Common myeloid progenitor, CD34-positive (primary cell): ENCODE measurements around the gene PTPRK. TPM values are rescaled to one million over a fixed set of nuclear protein-coding genes. Genes with fewer than 3 reads are reported as not detected.

Experiments
- CTCF ChIA-PET: fragments of 350-600 bp; sonication (Branson Sonifier 250); formaldehyde crosslinking; loops from one replicate; lab custom pipeline; 2021; ENCODE audit warnings: antibody characterized with exemption; lab: Charles Lee
- POLR2A ChIA-PET: fragments of 350-600 bp; sonication (Branson Sonifier 250); formaldehyde crosslinking; loops from one replicate; lab custom pipeline; 2021; ENCODE audit warnings: antibody characterized with exemption; lab: Charles Lee
- DNase-seq, 3 donors: peaks; one replicate each; pipeline versions ENCODE4 v3.0.0 to v3.0.0-alpha.2; 2013
- H3K27ac ChIP-seq, 2 experiments: 1 replicate in 1 of 2; 2 replicates in 1 of 2; pipeline ENCODE4 v1.7.0; 2013; ENCODE audit warnings: inconsistent platforms in 2 of 2, low read length in 2 of 2, mild to moderate bottlenecking in 2 of 2, low read depth in 1 of 2, moderate library complexity in 1 of 2; ENCODE audit not compliant: severe bottlenecking in 2 of 2, insufficient read depth in 1 of 2, poor library complexity in 1 of 2
- H3K27me3 ChIP-seq, 5 experiments: replicated peaks in 2 of 5; 1 replicate in 3 of 5; 2 replicates in 2 of 5; pipeline versions ENCODE4 v1.6.1 to v1.7.0; 2013; ENCODE audit warnings: low read length in 4 of 5, mild to moderate bottlenecking in 2 of 5, moderate library complexity in 2 of 5, inconsistent platforms in 1 of 5; ENCODE audit not compliant: insufficient read depth in 5 of 5, control insufficient read depth in 4 of 5
- H3K36me3 ChIP-seq, 4 experiments: 1 replicate in 2 of 4; 2 replicates in 2 of 4; pipeline versions ENCODE4 v1.6.1 to v1.7.0; 2013; ENCODE audit warnings: low read length in 3 of 4, control low read depth in 1 of 4, mild to moderate bottlenecking in 1 of 4; ENCODE audit not compliant: control insufficient read depth in 4 of 4, insufficient read depth in 4 of 4
- H3K4me1 ChIP-seq, 4 experiments: 1 replicate in 3 of 4; 2 replicates in 1 of 4; pipeline versions ENCODE4 v1.6.1 to v1.7.1; 2013; ENCODE audit warnings: low read length in 3 of 4, mild to moderate bottlenecking in 3 of 4, control low read depth in 1 of 4, inconsistent platforms in 1 of 4, moderate library complexity in 1 of 4; ENCODE audit not compliant: control insufficient read depth in 4 of 4, insufficient read depth in 4 of 4; ENCODE audit errors: control extremely low read depth in 1 of 4
- H3K4me3 ChIP-seq, 7 experiments: 1 replicate in 4 of 7; 2 replicates in 3 of 7; pipeline versions ENCODE4 v1.5.1 to v1.7.0; 2013; ENCODE audit warnings: mild to moderate bottlenecking in 7 of 7, low read length in 6 of 7, moderate library complexity in 6 of 7, inconsistent platforms in 2 of 7, low read depth in 2 of 7, control low read depth in 1 of 7; ENCODE audit not compliant: insufficient read depth in 4 of 7, control insufficient read depth in 1 of 7; ENCODE audit errors: extremely low read depth in 1 of 7
- H3K9me3 ChIP-seq, 5 experiments: 1 replicate in 4 of 5; 2 replicates in 1 of 5; pipeline versions ENCODE4 v1.6.1 to v1.7.1; 2013; ENCODE audit warnings: low read length in 4 of 5, mild to moderate bottlenecking in 2 of 5, inconsistent platforms in 1 of 5, low read depth in 1 of 5, moderate library complexity in 1 of 5; ENCODE audit not compliant: control insufficient read depth in 4 of 5, insufficient read depth in 2 of 5; ENCODE audit errors: control extremely low read depth in 1 of 5
- WGBS: methylation state at CpG from one replicate; pipeline ENCODE4 v1.1.5; 2013; ENCODE audit not compliant: insufficient coverage; 5-methylcytosine and 5-hydroxymethylcytosine counted together
- polyA plus RNA-seq: library from polyadenylated mRNA; unstranded; fragments of 120-200 nt; gene quantifications from one replicate; pipeline ENCODE4 v1.2.1, GENCODE V29; 2013

PTPRK gene
- 0.55 TPM for polyA plus RNA-seq

DNA sequence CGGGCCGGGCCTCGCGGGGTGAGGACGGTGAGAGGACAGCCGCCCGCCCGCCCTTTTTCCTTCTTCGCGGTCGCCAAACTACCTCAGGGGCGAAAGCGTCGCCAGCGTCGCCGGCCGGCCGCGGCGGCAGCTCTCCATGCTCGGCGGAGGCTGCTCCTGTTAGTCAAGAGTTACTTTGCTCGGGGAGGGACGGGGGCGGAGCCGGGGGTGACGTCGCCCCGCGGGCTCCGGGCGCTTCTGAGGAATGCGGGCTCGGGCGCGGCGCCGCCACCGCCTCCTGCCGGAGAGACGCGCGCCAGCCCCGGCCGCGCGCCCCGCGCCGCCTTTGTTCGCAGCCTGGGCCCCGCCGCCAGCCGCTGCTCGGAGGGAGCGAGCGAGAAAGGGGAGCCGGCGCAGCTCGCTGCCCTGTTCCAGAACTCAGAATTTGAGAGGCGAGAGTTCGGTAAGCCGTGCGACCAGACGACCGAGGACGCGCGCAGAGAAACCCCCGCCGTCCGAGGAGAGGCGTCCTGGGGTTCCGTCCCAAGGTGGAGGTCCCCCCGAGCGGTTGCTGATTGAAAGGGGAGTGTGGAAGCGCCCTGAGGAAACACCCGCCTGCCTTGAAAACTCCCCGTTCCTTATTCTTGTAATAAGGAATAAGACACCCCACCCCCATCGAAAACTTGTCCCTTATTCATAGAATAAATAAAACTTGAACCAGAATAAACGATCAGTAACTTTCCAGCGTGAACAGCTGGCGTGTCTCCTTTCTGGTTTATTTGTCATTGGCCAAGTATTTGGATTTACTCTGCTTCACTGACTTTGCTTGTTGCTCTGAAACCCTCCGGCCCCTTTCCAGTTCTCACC lies at the start of gene PTPRK:
PTPRK (minus strand) TSS at position 164 of the 846 bp plus-strand sequence. CDS start 241 bp downstream, outside the sequence.
- H3K36me3 ChIP-seq = no peaks in the 10 kb centered on the region
- WGBS = 1% methylated on average over 47 of the region's 85 CpGs
- CTCF ChIA-PET = interaction anchor here (1.0 to 1.5 kb wide), 2 partner anchors 12 to 780 kb away, joined by 3 read pairs; no protein-coding TSS in a partner anchor
- H3K4me3 ChIP-seq = peak within 1 kb of the TSS; percentile 43 to 81 (median 67)
- no peaks in the 10 kb centered on the region for H3K9me3 ChIP-seq
- POLR2A ChIA-PET = no interaction called here
- peak; percentile 83 to 92 (median 92) for DNase-seq
- no peak within 1 kb of the TSS for H3K27ac ChIP-seq
- peaks cover 0 to 24% (median 22%) of the 10 kb centered on the region in 4 experiments for H3K4me1 ChIP-seq
- peaks cover 6 to 79% (median 45%) of the 10 kb centered on the region in 5 experiments for H3K27me3 ChIP-seq

DNA sequence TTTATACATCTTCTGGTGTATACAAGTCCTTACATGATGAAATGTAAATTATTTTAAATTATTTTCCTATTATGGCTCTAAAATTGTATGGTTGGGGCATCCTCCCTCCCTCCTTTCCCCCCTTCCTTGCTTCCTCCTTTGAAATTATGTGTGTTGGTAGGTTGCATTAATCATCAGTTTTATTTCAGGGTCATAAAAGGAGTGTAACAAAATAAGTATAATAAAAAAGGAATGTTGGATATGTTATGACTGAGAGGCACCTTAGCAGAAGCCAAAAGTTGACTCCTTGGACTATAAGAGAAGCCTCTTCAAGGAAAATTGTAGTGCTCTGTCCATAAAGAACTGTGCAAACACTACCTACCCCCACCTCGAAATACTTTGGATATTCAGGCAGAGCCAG lies 46.6 kb upstream of the PTPRK start:
- WGBS = no CpG with 5 or more reads among the region's 1 CpG
- POLR2A ChIA-PET = no interaction called here
- H3K27ac ChIP-seq = no peak overlapping the region

DNA sequence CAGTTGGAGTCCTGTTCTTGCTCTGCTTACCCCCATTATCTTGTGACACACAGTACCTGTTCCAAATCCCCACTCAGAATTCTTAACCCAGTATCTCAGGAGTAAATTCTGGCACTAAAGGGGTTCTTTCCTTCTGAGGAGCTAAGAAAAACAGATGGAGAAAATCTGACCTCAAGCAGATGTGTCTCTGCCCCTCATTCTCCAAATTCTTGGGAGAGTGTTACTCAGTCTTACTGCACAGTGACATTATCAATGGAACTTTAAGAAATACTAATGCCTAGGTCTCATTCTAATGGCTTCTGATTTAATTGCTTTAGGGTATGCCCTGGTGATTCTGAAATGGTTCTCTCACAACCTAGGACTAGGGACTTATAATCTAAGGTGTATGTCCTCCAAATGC lies 40.6 kb upstream of the PTPRK start:
- Histone ChIP-seq H3K9me3 (no peaks in the 10 kb centered on the region), H3K27ac (no peak overlapping the region), H3K4me1 (no peaks in the 10 kb centered on the region), H3K36me3 (no peaks in the 10 kb centered on the region), H3K27me3 (no peaks in the 10 kb centered on the region), H3K4me3 (no peak overlapping the region)
- CTCF ChIA-PET = no interaction called here
- DNase-seq = no peak
- POLR2A ChIA-PET = no interaction called here

More for the DNA sequence above, 46.6 kb upstream of the PTPRK start:
- DNase-seq = no peak
- CTCF ChIA-PET = no interaction called here
- Histone ChIP-seq H3K36me3 (no peaks in the 10 kb centered on the region), H3K4me1 (no peaks in the 10 kb centered on the region), H3K9me3 (no peaks in the 10 kb centered on the region), H3K27me3 (no peaks in the 10 kb centered on the region), H3K4me3 (no peak overlapping the region)

DNA sequence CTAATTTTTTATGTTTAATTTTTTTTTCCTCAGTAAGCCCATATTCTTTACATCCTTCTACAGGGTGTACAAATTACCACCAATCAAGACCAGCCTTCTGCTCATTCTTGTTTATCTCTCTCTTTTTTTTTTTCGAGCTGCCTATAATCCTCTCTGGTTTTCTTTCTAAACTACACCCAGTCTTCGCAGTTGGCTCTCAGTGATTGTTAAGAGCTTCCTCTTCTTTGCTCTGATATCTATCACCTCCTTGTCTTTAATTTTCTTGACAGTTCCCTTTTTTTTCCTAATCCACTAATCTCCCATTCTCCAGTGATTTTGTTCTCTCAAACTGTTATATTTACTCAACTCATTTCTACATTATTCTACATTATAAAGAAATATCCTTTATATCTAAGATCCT lies 38.5 kb upstream of the PTPRK start:
- no peak overlapping the region for H3K27ac ChIP-seq
- POLR2A ChIA-PET = no interaction called here
- WGBS = 79% methylated on average over 2 of the region's 2 CpGs
- H3K36me3 ChIP-seq = no peaks in the 10 kb centered on the region
- CTCF ChIA-PET = interaction anchor here (0.9 kb wide), 1 partner anchor 11 kb away, joined by 3 read pairs; no protein-coding TSS in a partner anchor
- H3K27me3 ChIP-seq = no peaks in the 10 kb centered on the region
- no peak for DNase-seq
- H3K4me1 ChIP-seq = no peaks in the 10 kb centered on the region
- no peaks in the 10 kb centered on the region for H3K9me3 ChIP-seq
- no peak overlapping the region for H3K4me3 ChIP-seq

DNA sequence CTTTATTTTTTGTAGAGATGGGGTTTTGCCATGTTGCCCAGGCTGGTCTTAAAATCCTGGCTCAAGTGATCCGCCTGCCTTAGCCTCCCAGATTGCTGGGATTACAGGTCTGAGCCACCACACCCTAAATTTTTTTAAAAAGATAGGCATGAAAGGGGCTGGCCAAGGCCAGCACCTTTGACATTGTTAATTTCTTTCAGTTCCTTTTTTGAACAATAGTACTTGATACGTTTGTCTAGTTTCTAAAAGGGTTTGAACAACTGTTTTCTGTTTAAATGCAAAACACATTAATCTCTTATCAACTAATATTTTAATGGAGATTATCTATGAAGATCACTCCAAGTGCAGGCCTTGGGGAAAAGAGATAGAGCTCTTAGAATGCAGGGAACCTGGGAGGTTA lies 37.6 kb upstream of the PTPRK start:
- no peak overlapping the region for H3K4me3 ChIP-seq
- H3K27me3 ChIP-seq = no peaks in the 10 kb centered on the region
- H3K27ac ChIP-seq = no peak overlapping the region
- no peaks in the 10 kb centered on the region for H3K4me1 ChIP-seq
- ChIA-PET CTCF (no interaction called here), POLR2A (no interaction called here)
- DNase-seq = no peak
- H3K9me3 ChIP-seq = no peaks in the 10 kb centered on the region
- 100% methylated on average over 1 of the region's 2 CpGs for WGBS
- no peaks in the 10 kb centered on the region for H3K36me3 ChIP-seq

DNA sequence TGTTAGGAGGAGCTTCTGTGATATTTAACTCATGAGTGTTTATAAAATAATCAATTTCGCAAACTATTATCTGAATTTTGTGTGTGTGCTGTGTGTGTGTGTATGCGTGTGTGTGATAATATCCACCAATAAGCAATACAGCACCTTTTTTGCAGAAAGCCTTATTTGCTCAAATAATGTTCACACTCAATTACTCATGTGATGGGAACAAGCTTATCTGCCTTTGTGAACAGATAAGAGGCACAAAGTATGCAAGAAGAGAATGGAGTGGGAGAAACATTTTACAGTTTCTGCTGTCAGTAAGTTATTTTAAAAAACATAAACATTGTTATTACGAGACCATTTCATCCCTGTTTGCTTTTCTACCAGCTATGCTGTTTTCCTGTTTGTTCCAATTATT lies 36.7 kb upstream of the PTPRK start:
- 86% methylated on average over 1 of the region's 3 CpGs for WGBS
- POLR2A ChIA-PET = no interaction called here

DNA sequence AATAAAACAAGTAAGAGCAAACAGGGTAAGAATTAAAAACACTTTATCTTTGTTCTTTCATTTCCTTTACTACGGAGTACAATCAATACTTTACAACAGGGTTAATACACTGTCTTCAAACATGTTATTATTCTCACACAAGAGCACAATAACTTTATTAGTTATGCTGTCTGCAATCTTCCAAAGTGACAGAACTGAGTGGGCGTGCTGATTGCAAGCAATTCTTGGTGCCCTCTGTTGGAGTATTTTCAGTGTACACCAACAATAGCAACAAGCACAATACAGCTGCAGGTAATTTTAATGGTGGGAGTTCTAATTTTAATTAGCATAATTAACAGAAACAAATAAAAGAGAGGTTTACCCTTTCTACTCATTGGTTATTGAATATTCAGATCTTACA lies 33.9 kb upstream of the PTPRK start:
- DNase-seq = no peak
- Histone ChIP-seq H3K4me1 (no peaks in the 10 kb centered on the region), H3K27me3 (no peaks in the 10 kb centered on the region), H3K9me3 (no peaks in the 10 kb centered on the region), H3K4me3 (no peak overlapping the region), H3K27ac (no peak overlapping the region), H3K36me3 (no peaks in the 10 kb centered on the region)
- 100% methylated on average over 1 of the region's 2 CpGs for WGBS
- POLR2A ChIA-PET = interaction anchor here (0.6 kb wide), 1 partner anchor 651 kb away, joined by 3 read pairs; no protein-coding TSS in a partner anchor
- CTCF ChIA-PET = no interaction called here

More for the DNA sequence above, 36.7 kb upstream of the PTPRK start:
- H3K4me1 ChIP-seq = no peaks in the 10 kb centered on the region
- H3K27me3 ChIP-seq = no peaks in the 10 kb centered on the region
- H3K9me3 ChIP-seq = no peaks in the 10 kb centered on the region
- H3K27ac ChIP-seq = no peak overlapping the region
- no peak overlapping the region for H3K4me3 ChIP-seq
- no peaks in the 10 kb centered on the region for H3K36me3 ChIP-seq
- no peak for DNase-seq
- CTCF ChIA-PET = no interaction called here
